SH-SY5Y (cell line): ENCODE data around the gene APOLD1.
A peak's percentile ranks its signal among the peaks of the same experiment; 100 is the strongest.

Source experiments
- GATA2 ChIP-seq: IDR thresholded peaks from 2 replicates; pipeline ENCODE4 v1.6.1; 2011; ENCODE audit warnings: mild to moderate bottlenecking, low read depth, low read length
- GATA3 ChIP-seq: IDR thresholded peaks from 2 replicates; pipeline ENCODE4 v1.6.1; 2011; ENCODE audit warnings: low read depth, mild to moderate bottlenecking, low read length, moderate library complexity

The APOLD1 gene

GRCh38 chr12:12770262-12770661, 15.2 kb upstream of the APOLD1 start:
- TF ChIP-seq GATA3 (no peak), GATA2 (no peak)

- TF ChIP-seq GATA2 = no peak
- TF ChIP-seq GATA3 = no peak
These were observed 10.7 kb upstream of the APOLD1 start for GRCh38 chr12:12774791-12775190.

GRCh38 chr12:12776261-12776660, 9.2 kb upstream of the APOLD1 start:
- TF ChIP-seq GATA3 (no peak), GATA2 (no peak)

- TF ChIP-seq GATA2 (no peak), GATA3 (no peak)
These were observed 8.4 kb upstream of the APOLD1 start for GRCh38 chr12:12777092-12777491.

- TF ChIP-seq GATA3 (no peak), GATA2 (no peak)
These were observed 6.5 kb upstream of the APOLD1 start for GRCh38 chr12:12779007-12779406.

- TF ChIP-seq GATA3 (no peak), GATA2 (no peak)
These were observed 5.9 kb upstream of the APOLD1 start for GRCh38 chr12:12779529-12779928.

- TF ChIP-seq GATA2 = no peak
- TF ChIP-seq GATA3 = no peak
These were observed 1.3 kb upstream of the APOLD1 start for GRCh38 chr12:12784116-12784515.

- TF ChIP-seq GATA2 (no peak), GATA3 (no peak)
These were observed 869 bp downstream of the APOLD1 start for GRCh38 chr12:12786351-12786705.

- TF ChIP-seq GATA2 = 0 out of 2 replicates have a peak, but pooled peaks have one; percentile 9
- no peak for TF ChIP-seq GATA3
These were observed 1.5 kb downstream of the APOLD1 start for GRCh38 chr12:12786706-12787601.

GRCh38 chr12:12788131-12788530, 2.7 kb downstream of the APOLD1 start:
- no peak for TF ChIP-seq GATA3
- TF ChIP-seq GATA2 = no peak

GRCh38 chr12:12788675-12789368, 3.4 kb downstream of the APOLD1 start:
- TF ChIP-seq GATA2 (no peak), GATA3 (no peak)

GRCh38 chr12:12790956-12791355, 5.5 kb downstream of the APOLD1 start:
- TF ChIP-seq GATA3 = no peak
- no peak for TF ChIP-seq GATA2

GRCh38 chr12:12791756-12792369, 6.4 kb downstream of the APOLD1 start:
- peak; percentile 78 for TF ChIP-seq GATA2
- no peak for TF ChIP-seq GATA3

GRCh38 chr12:12792421-12792820, 7.0 kb downstream of the APOLD1 start:
- TF ChIP-seq GATA3 (no peak), GATA2 (no peak; the same call in 1 of the 2 replicates)

- TF ChIP-seq GATA3 (no peak), GATA2 (no peak)
These were observed 9.2 kb downstream of the APOLD1 start for GRCh38 chr12:12794686-12795085.

- TF ChIP-seq GATA3 = no peak
- TF ChIP-seq GATA2 = no peak
These were observed 10.7 kb downstream of the APOLD1 start for GRCh38 chr12:12796171-12796570.
